ENCODE data around the gene TMA16.

The TMA16 gene

GRCh38 chr4:163467082-163467770, 27.3 kb upstream of the TMA16 start:
- no peak for ATAC-seq
- no peak for TF ChIP-seq CREB5 (CRISPR knock-in tag; IDR thresholded peaks at IDR 0.05; ENCODE audit: low read depth)
- TF ChIP-seq POU6F1 (CRISPR knock-in tag; IDR thresholded peaks at IDR 0.05; ENCODE audit: borderline replicate concordance, low read depth) = no peak
- no peak for TF ChIP-seq BACH2 (CRISPR knock-in tag; IDR thresholded peaks at IDR 0.05; ENCODE audit: borderline replicate concordance)
- no peak for TF ChIP-seq TOX (CRISPR knock-in tag; IDR thresholded peaks at IDR 0.05; ENCODE audit: borderline replicate concordance)
- TF ChIP-seq ZFP3 (CRISPR knock-in tag; IDR thresholded peaks at IDR 0.05) = no peak
- TF ChIP-seq OSR1 (CRISPR knock-in tag; IDR thresholded peaks at IDR 0.05) = no peak
- no peak for TF ChIP-seq PATZ1 (CRISPR knock-in tag; IDR thresholded peaks at IDR 0.05; ENCODE audit: borderline replicate concordance)
- TF ChIP-seq ZNF70 (CRISPR knock-in tag; IDR thresholded peaks at IDR 0.05) = no peak
- TF ChIP-seq ARNTL (CRISPR knock-in tag; IDR thresholded peaks at IDR 0.05; ENCODE audit: borderline replicate concordance, low read depth) = no peak
- no peak for TF ChIP-seq CSDC2 (CRISPR knock-in tag; IDR thresholded peaks at IDR 0.05)
- TF ChIP-seq TCF4 (CRISPR knock-in tag; IDR thresholded peaks at IDR 0.05; ENCODE audit: borderline replicate concordance) = no peak
- no peak for TF ChIP-seq CSRNP3 (CRISPR knock-in tag; IDR thresholded peaks at IDR 0.05)
- TF ChIP-seq ESRRG (CRISPR knock-in tag; IDR thresholded peaks at IDR 0.05) = no peak
- TF ChIP-seq ZNF565 (CRISPR knock-in tag; conservative IDR thresholded peaks at IDR 0.05; ENCODE audit: low read depth) = no peak
- TF ChIP-seq GLIS3 (CRISPR knock-in tag; IDR thresholded peaks at IDR 0.05) = no peak
- TF ChIP-seq SNAI2 (CRISPR knock-in tag; IDR thresholded peaks at IDR 0.05) = no peak
- no peak for TF ChIP-seq ZC3H10 (CRISPR knock-in tag; IDR thresholded peaks at IDR 0.05)
- TF ChIP-seq ISL1 (CRISPR knock-in tag; IDR thresholded peaks at IDR 0.05) = no peak
- no peak for TF ChIP-seq ZNF8 (CRISPR knock-in tag; IDR thresholded peaks at IDR 0.05)
- no peak for TF ChIP-seq PPARA (CRISPR knock-in tag; IDR thresholded peaks at IDR 0.05; ENCODE audit: borderline replicate concordance)

GRCh38 chr4:163470391-163470790, 24.1 kb upstream of the TMA16 start:
- TF ChIP-seq CREB5 (CRISPR knock-in tag; IDR thresholded peaks at IDR 0.05; ENCODE audit: low read depth) (no peak), ZFP3 (CRISPR knock-in tag; IDR thresholded peaks at IDR 0.05) (no peak), CSDC2 (CRISPR knock-in tag; IDR thresholded peaks at IDR 0.05) (no peak), GLIS3 (CRISPR knock-in tag; IDR thresholded peaks at IDR 0.05) (no peak), TOX (CRISPR knock-in tag; IDR thresholded peaks at IDR 0.05; ENCODE audit: borderline replicate concordance) (no peak), ZC3H10 (CRISPR knock-in tag; IDR thresholded peaks at IDR 0.05) (no peak), PATZ1 (CRISPR knock-in tag; IDR thresholded peaks at IDR 0.05; ENCODE audit: borderline replicate concordance) (no peak), ZFP30 (CRISPR knock-in tag; IDR thresholded peaks at IDR 0.05) (no peak), TSHZ2 (CRISPR knock-in tag; IDR thresholded peaks at IDR 0.05) (no peak), POU6F1 (CRISPR knock-in tag; IDR thresholded peaks at IDR 0.05; ENCODE audit: borderline replicate concordance, low read depth) (no peak), ISL1 (CRISPR knock-in tag; IDR thresholded peaks at IDR 0.05) (no peak), BACH2 (CRISPR knock-in tag; IDR thresholded peaks at IDR 0.05; ENCODE audit: borderline replicate concordance) (no peak), PPARA (CRISPR knock-in tag; IDR thresholded peaks at IDR 0.05; ENCODE audit: borderline replicate concordance) (no peak)
- ATAC-seq = no peak

Data from SK-N-SH treated with all-trans-retinoic acid at 6 μM for 48 hours (cell line).